Mesendoderm (in vitro differentiated cells): Measurements from ENCODE around the gene KRTAP9-3.
"Not testable (repeated sequence)": the region's sequence is repeated elsewhere in the genome, so short reads cannot be mapped to it uniquely, and the experiment has no call there.

Experiments used
- DNase-seq: peaks from one replicate; pipeline ENCODE4 v3.0.0; 2013
- H2AK5ac ChIP-seq: 2 replicates; pipeline ENCODE4 v1.6.1; 2013; ENCODE audit warnings: low read length, inconsistent platforms
- H2BK120ac ChIP-seq: 2 replicates; pipeline ENCODE4 v1.6.1; 2013; ENCODE audit warnings: low read depth, mild to moderate bottlenecking, low read length, moderate library complexity, mixed read lengths
- H2BK15ac ChIP-seq: replicated peaks from 2 replicates; pipeline ENCODE4 v1.6.1; 2013; ENCODE audit warnings: low read depth, mild to moderate bottlenecking, moderate library complexity
- H2BK5ac ChIP-seq: 2 replicates; pipeline ENCODE4 v1.6.1; 2013; ENCODE audit warnings: low read length, inconsistent platforms
- H3K18ac ChIP-seq: 2 replicates; pipeline ENCODE4 v1.6.1; 2013; ENCODE audit warnings: mild to moderate bottlenecking, low read length, mixed read lengths
- H3K23ac ChIP-seq: one replicate; pipeline ENCODE4 v1.6.1; 2013; ENCODE audit warnings: low read length
- H3K27ac ChIP-seq: 2 replicates; pipeline ENCODE4 v1.5.1; 2013; ENCODE audit warnings: low read depth, mild to moderate bottlenecking, inconsistent platforms, low read length, moderate library complexity
- H3K27me3 ChIP-seq: 2 replicates; pipeline ENCODE4 v1.6.1; 2013; ENCODE audit warnings: low read length, control low read depth, mild to moderate bottlenecking, inconsistent platforms; ENCODE audit not compliant: insufficient read depth, poor library complexity
- H3K36me3 ChIP-seq: 2 replicates; pipeline ENCODE4 v1.6.1; 2013; ENCODE audit warnings: low read length, inconsistent platforms; ENCODE audit not compliant: control insufficient read depth, insufficient read depth
- H3K4ac ChIP-seq: one replicate; pipeline ENCODE4 v1.6.1; 2013; ENCODE audit warnings: low read depth, mild to moderate bottlenecking, low read length, moderate library complexity
- H3K4me1 ChIP-seq: 2 replicates; pipeline ENCODE4 v1.6.1; 2013; ENCODE audit warnings: low read depth, low read length, inconsistent platforms; ENCODE audit not compliant: control insufficient read depth
- H3K4me2 ChIP-seq: 2 replicates; pipeline ENCODE4 v1.6.1; 2013; ENCODE audit warnings: low read length
- H3K4me3 ChIP-seq: 2 replicates; pipeline ENCODE4 v1.5.1; 2013; ENCODE audit warnings: mild to moderate bottlenecking, low read length
- H3K56ac ChIP-seq: one replicate; pipeline ENCODE4 v1.6.1; 2013; ENCODE audit warnings: low read length
- H3K79me1 ChIP-seq: 2 replicates; pipeline ENCODE4 v1.6.1; 2013; ENCODE audit warnings: low read length, inconsistent platforms
- H3K79me2 ChIP-seq: 2 replicates; pipeline ENCODE4 v1.6.1; 2013; ENCODE audit warnings: mild to moderate bottlenecking, low read length; ENCODE audit not compliant: control insufficient read depth, insufficient read depth
- H3K9ac ChIP-seq: 2 replicates; pipeline ENCODE4 v1.6.1; 2013; ENCODE audit warnings: low read length, inconsistent platforms
- H4K5ac ChIP-seq: one replicate; pipeline ENCODE4 v1.6.1; 2013; ENCODE audit warnings: low read length
- H4K8ac ChIP-seq: one replicate; pipeline ENCODE4 v1.6.1; 2013; ENCODE audit warnings: low read depth, mild to moderate bottlenecking, control low read depth, low read length, moderate library complexity
- WGBS: extraction: QIAGEN DNeasy Blood & Tissue Kit; methylation state at CpG from one replicate; pipeline ENCODE4 v1.1.7; 2013; ENCODE audit warnings: low lambda C conversion rate, missing lambda C conversion rate; ENCODE audit not compliant: insufficient coverage; ENCODE audit errors: extremely low coverage; 5-methylcytosine and 5-hydroxymethylcytosine counted together

KRTAP9-3 gene

GRCh38 chr17:41237116-41237515 lies 4.9 kb downstream of the KRTAP9-3 start:
- not testable (repeated sequence) for H2BK15ac ChIP-seq, H3K18ac ChIP-seq, H3K4ac ChIP-seq, H3K27ac ChIP-seq, H4K5ac ChIP-seq, H3K4me3 ChIP-seq, H2BK120ac ChIP-seq, DNase-seq, H2BK5ac ChIP-seq, H3K4me1 ChIP-seq, H3K27me3 ChIP-seq, H4K8ac ChIP-seq, H2AK5ac ChIP-seq, H3K56ac ChIP-seq, H3K36me3 ChIP-seq, H3K79me1 ChIP-seq, H3K4me2 ChIP-seq, H3K23ac ChIP-seq, H3K9ac ChIP-seq, H3K79me2 ChIP-seq
- no CpG with 5 or more reads among the region's 4 CpGs for WGBS

GRCh38 chr17:41237949-41238437 lies 5.7 kb downstream of the KRTAP9-3 start, which contains the start of gene KRTAP9-8:
KRTAP9-8 (plus strand) TSS chr17:41237999; CDS start chr17:41238052, 53 bp downstream.
- H3K18ac ChIP-seq, H3K27me3 ChIP-seq, H4K8ac ChIP-seq, DNase-seq, H3K9ac ChIP-seq, H3K36me3 ChIP-seq, H3K23ac ChIP-seq, H3K4me3 ChIP-seq, H3K79me2 ChIP-seq, H2BK15ac ChIP-seq, H2BK120ac ChIP-seq, H3K27ac ChIP-seq, H3K4me2 ChIP-seq, H3K4ac ChIP-seq, H3K4me1 ChIP-seq, H2AK5ac ChIP-seq, H3K79me1 ChIP-seq, H3K56ac ChIP-seq, H4K5ac ChIP-seq, H2BK5ac ChIP-seq: not testable (repeated sequence)
- no CpG with 5 or more reads among the region's 3 CpGs for WGBS

GRCh38 chr17:41246995-41247787 lies 14.9 kb downstream of the KRTAP9-3 start:
- no CpG with 5 or more reads among the region's 2 CpGs for WGBS
- H3K36me3 ChIP-seq, H3K4me2 ChIP-seq, H2BK5ac ChIP-seq, H4K5ac ChIP-seq, H3K56ac ChIP-seq, H3K4me3 ChIP-seq, H3K18ac ChIP-seq, H3K9ac ChIP-seq, H3K79me1 ChIP-seq, H2BK15ac ChIP-seq, H2BK120ac ChIP-seq, H3K27me3 ChIP-seq, H4K8ac ChIP-seq, DNase-seq, H2AK5ac ChIP-seq, H3K79me2 ChIP-seq, H3K4ac ChIP-seq, H3K4me1 ChIP-seq, H3K27ac ChIP-seq, H3K23ac ChIP-seq: not testable (repeated sequence)

GRCh38 chr17:41249637-41250240 lies 17.5 kb downstream of the KRTAP9-3 start, which contains the start of gene KRTAP9-4:
KRTAP9-4 (plus strand) TSS chr17:41249687; CDS start chr17:41249721, 34 bp downstream.
- not testable (repeated sequence) for H3K27me3 ChIP-seq, H4K5ac ChIP-seq, H2BK15ac ChIP-seq, H3K4me2 ChIP-seq, H3K9ac ChIP-seq, DNase-seq, H3K79me2 ChIP-seq, H3K4me3 ChIP-seq, H3K79me1 ChIP-seq, H4K8ac ChIP-seq, H3K56ac ChIP-seq, H2BK5ac ChIP-seq, H3K4me1 ChIP-seq, H3K36me3 ChIP-seq, H2BK120ac ChIP-seq, H3K27ac ChIP-seq, H3K23ac ChIP-seq, H2AK5ac ChIP-seq, H3K4ac ChIP-seq, H3K18ac ChIP-seq
- WGBS, result no CpG with 5 or more reads among the region's 2 CpGs

GRCh38 chr17:41251261-41251660 lies 19.0 kb downstream of the KRTAP9-3 start:
- Histone ChIP-seq H4K5ac (no peak overlapping the region), H3K36me3 (no peaks in the 10 kb centered on the region), H2BK5ac (no peak overlapping the region), H3K9ac (no peak overlapping the region), H3K23ac (no peak overlapping the region), H3K4me1 (no peaks in the 10 kb centered on the region), H3K4me2 (no peak overlapping the region), H3K27me3 (no peaks in the 10 kb centered on the region), H3K4ac (no peak overlapping the region), H3K56ac (no peak overlapping the region), H2AK5ac (no peak overlapping the region), H2BK15ac (no peak overlapping the region), H3K79me1 (no peaks in the 10 kb centered on the region), H3K27ac (no peak overlapping the region), H3K4me3 (no peak overlapping the region), H3K79me2 (no peaks in the 10 kb centered on the region), H4K8ac (no peak overlapping the region), H2BK120ac (no peak overlapping the region), H3K18ac (no peak overlapping the region)
- WGBS, result no CpG with 5 or more reads among the region's 1 CpG
- no peak for DNase-seq
